Stomach smooth muscle (tissue), 2 donors: Measurements from ENCODE around the gene C9orf50.
"Not testable (repeated sequence)": the region's sequence is repeated elsewhere in the genome, so short reads cannot be mapped to it uniquely, and the experiment has no call there.

Experiments
- H3K27ac ChIP-seq: one replicate; pipeline ENCODE4 v1.7.0; 2013; ENCODE audit warnings: mild to moderate bottlenecking, low read length, inconsistent platforms
- H3K27me3 ChIP-seq, 2 donors: one replicate each; pipeline ENCODE4 v1.7.0; 2013; ENCODE audit warnings: low read length in 2 of 2; ENCODE audit not compliant: insufficient read depth in 2 of 2, control insufficient read depth in 1 of 2
- H3K36me3 ChIP-seq, 2 donors: one replicate each; pipeline ENCODE4 v1.7.0; 2013; ENCODE audit warnings: low read length in 2 of 2; ENCODE audit not compliant: control insufficient read depth in 2 of 2, insufficient read depth in 2 of 2
- H3K4me1 ChIP-seq: one replicate; pipeline ENCODE4 v1.7.0; 2013; ENCODE audit warnings: low read length; ENCODE audit not compliant: control insufficient read depth, insufficient read depth
- H3K4me3 ChIP-seq, 2 donors: one replicate each; pipeline ENCODE4 v1.7.0; 2013; ENCODE audit warnings: low read length in 2 of 2
- H3K9ac ChIP-seq, 2 donors: one replicate each; pipeline ENCODE4 v1.7.0; 2013; ENCODE audit warnings: low read length in 2 of 2, mild to moderate bottlenecking in 1 of 2
- H3K9me3 ChIP-seq, 2 donors: one replicate each; pipeline ENCODE4 v1.7.0; 2013; ENCODE audit warnings: low read length in 2 of 2; ENCODE audit not compliant: control insufficient read depth in 2 of 2
- donor health status: healthy.
- donor health status: Pancreatic carcinoma.

The C9orf50 gene, protein sequence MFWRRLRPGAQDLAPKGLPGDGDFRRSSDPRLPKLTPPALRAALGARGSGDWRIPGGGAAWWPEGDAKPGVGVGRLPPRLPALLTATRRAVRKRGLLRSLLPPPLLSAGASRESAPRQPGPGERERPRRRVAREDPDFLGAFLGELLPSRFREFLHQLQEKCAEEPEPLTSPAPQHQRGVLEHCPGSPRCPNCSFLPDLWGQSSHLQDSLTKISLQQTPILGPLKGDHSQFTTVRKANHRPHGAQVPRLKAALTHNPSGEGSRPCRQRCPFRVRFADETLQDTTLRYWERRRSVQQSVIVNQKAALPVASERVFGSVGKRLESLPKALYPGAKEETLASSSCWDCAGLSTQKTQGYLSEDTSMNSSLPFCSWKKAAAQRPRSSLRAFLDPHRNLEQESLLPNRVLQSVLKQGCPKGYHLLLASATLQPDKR

DNA sequence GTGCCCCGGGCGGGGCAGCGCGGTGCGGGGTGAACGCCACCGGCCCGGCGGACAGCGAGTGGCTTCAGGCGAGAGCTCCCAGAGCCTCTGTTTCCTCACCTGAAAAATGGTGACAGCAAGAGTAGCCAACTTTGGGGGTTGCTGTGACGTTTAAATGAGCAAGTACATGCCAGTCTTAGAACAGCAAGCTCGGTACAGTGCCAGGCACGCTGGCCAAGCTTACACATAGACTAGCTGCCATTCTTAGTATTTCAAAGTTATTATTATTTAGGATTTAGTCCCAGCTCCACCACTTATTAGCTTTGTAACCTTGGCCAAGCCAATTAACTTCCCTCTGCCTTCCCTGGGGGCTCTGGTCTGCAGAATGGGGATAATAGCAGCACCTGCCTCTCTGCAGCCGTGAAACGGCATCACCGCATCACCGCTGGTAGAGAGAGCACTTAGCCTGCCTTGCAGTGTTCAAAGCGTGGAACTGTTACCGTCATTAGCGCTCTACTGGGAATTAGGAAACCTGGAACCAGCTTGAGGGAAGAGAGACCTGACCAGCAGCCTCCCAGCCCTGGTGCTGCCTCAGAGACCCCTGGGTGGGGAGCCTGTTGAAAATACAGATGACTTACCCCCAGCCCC is at the start of gene C9orf50:
TSS of gene C9orf50 (minus strand) at position 433 of the 627 bp plus-strand sequence. CDS start 527 bp downstream, outside the sequence.
- Histone ChIP-seq H3K9ac (peak within 1 kb of the TSS; percentile 21 to 48), H3K27me3 (no peaks in the 10 kb centered on the region)

DNA sequence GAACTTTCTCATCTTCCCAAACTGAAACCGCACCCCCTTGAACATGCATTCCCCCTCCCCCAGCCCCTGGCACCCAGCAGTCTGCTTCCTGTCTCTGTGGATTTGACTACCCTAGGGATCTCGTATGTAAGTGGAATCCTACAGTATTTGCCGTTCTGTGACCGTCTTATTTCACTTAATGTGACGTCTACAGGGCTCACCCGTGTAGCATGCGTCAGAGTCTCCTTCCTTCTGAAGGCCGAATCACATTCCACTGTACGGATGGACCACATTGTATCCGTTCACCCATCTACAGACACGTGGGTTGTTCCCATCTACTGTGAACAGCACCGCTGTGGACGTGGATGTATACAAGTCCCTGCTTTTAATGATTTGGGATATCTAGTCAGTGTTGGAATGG is 49.0 kb upstream of the C9orf50 start:
- no peak overlapping the region for H3K27ac ChIP-seq
- no peaks in the 10 kb centered on the region for H3K9me3 ChIP-seq
- peaks cover 5% of the 10 kb centered on the region for H3K4me1 ChIP-seq
- H3K4me3 ChIP-seq: no peak overlapping the region
- H3K27me3 ChIP-seq: peaks cover 6 to 20% of the 10 kb centered on the region in 2 donors
- no peak overlapping the region for H3K9ac ChIP-seq
- no peaks in the 10 kb centered on the region for H3K36me3 ChIP-seq

More for the DNA sequence above, at the start of gene C9orf50:
- Histone ChIP-seq H3K27ac (no peak within 1 kb of the TSS), H3K4me1 (peaks cover 17% of the 10 kb centered on the region), H3K36me3 (no peaks in the 10 kb centered on the region), H3K4me3 (peak within 1 kb of the TSS; percentile 60 to 71), H3K9me3 (no peaks in the 10 kb centered on the region)

DNA sequence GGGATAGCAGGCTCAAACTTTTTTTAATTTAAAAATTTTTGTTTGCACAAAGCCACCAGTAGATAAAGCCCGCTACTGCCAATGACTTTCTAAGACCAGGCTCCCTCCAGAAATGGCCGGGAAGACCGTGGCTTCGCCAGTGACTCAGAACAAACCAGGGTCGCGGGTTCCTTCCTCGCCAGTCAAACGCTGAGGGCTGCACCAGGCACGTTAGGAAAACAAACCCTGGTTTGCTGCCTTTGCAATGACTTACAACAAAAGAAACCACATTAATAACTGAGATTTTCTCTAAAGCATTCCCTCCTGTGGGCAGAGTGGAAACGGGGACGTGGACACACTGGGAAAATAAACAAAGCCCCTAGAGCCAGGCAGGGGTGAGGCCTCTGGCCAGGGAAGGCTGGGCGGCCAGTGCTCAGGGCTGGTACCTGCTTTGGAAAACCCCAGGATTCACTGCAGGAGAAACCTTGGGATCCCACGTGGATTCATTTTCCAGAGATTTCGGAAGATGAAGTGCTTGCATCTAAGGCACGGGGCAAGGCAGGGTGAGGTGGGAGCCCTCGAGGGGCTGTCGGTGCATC is 48.3 kb upstream of the C9orf50 start:
- Histone ChIP-seq H3K27me3 (peaks cover 5 to 20% of the 10 kb centered on the region in 2 donors), H3K4me1 (peaks cover 5% of the 10 kb centered on the region), H3K36me3 (no peaks in the 10 kb centered on the region), H3K9ac (no peak overlapping the region), H3K9me3 (no peaks in the 10 kb centered on the region), H3K4me3 (no peak overlapping the region), H3K27ac (no peak overlapping the region)

DNA sequence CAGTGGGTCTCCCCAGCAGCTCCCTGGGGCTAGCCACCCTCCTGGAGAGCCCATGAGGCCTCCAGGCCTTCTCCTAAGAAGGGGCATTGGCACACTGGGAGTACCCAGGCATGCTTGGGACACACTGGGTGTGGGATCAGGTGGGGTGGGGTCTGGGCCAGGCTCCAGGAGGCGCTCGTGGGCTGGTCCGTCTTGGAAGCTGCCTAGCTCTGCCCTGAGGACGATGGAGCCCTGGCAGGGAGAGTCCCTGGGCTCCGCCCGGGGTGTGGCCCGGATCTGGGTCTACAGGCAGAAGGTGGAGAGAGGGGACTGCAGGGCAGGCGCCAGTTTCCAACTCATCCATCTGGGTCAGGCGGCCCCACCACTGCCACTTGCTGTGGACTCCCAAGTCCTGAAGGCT is 46.9 kb upstream of the C9orf50 start:
- no peaks in the 10 kb centered on the region for H3K36me3 ChIP-seq
- no peak overlapping the region for H3K9ac ChIP-seq
- H3K27ac ChIP-seq: no peak overlapping the region
- peaks cover 5% of the 10 kb centered on the region for H3K4me1 ChIP-seq
- H3K27me3 ChIP-seq: peaks cover 5 to 20% of the 10 kb centered on the region in 2 donors
- H3K9me3 ChIP-seq: no peaks in the 10 kb centered on the region
- H3K4me3 ChIP-seq: no peak overlapping the region

DNA sequence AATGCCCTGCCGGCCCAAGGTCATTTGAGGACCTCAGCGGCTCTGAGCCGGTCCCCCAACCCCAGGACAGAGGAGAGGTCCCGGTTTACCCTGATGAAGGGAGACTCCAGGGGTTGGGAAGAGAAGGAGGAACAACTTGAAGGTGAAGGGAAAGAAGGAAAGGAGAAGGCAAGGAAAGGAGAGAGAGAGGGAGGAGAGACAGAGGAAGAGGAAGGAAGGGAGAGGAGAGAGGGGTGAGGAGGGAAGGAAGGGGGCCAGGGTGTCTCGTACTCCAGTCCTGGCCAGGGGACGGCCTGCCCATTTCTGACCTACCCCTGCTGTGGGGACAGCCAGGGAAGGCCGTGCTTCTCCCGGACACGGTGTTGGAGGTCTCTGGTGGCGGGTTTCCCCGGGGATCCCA is 46.5 kb upstream of the C9orf50 start:
- peaks cover 5 to 20% of the 10 kb centered on the region in 2 donors for H3K27me3 ChIP-seq
- no peak overlapping the region for H3K27ac ChIP-seq
- H3K36me3 ChIP-seq: no peaks in the 10 kb centered on the region
- no peak overlapping the region for H3K9ac ChIP-seq
- H3K4me1 ChIP-seq: peaks cover 5% of the 10 kb centered on the region
- no peaks in the 10 kb centered on the region for H3K9me3 ChIP-seq
- no peak overlapping the region for H3K4me3 ChIP-seq

DNA sequence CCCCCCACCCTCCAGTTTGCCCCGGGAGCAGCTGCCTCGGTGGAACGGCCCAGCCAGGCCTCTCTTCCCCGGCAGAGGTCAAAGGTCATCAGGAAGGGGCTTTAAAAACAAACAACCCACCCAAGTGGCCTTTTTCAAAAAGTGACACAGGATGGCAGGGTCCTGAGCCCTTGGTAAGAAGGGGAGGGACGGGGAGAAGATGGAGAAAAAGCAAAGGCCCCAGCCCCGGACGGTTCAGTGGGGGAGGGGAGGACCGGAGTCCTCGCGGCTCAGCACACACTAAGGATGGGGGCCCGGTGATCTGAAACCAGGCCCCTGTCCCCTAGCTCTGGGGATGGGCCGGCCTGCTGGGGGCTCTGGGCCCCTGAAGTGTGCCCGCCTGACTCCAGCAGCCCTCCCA is 45.7 kb upstream of the C9orf50 start:
- H3K4me3 ChIP-seq: no peak overlapping the region
- H3K4me1 ChIP-seq: peaks cover 5% of the 10 kb centered on the region
- H3K27ac ChIP-seq: no peak overlapping the region
- H3K36me3 ChIP-seq: no peaks in the 10 kb centered on the region
- H3K9ac ChIP-seq: no peak overlapping the region
- no peaks in the 10 kb centered on the region for H3K9me3 ChIP-seq
- peaks cover 5 to 20% of the 10 kb centered on the region in 2 donors for H3K27me3 ChIP-seq

DNA sequence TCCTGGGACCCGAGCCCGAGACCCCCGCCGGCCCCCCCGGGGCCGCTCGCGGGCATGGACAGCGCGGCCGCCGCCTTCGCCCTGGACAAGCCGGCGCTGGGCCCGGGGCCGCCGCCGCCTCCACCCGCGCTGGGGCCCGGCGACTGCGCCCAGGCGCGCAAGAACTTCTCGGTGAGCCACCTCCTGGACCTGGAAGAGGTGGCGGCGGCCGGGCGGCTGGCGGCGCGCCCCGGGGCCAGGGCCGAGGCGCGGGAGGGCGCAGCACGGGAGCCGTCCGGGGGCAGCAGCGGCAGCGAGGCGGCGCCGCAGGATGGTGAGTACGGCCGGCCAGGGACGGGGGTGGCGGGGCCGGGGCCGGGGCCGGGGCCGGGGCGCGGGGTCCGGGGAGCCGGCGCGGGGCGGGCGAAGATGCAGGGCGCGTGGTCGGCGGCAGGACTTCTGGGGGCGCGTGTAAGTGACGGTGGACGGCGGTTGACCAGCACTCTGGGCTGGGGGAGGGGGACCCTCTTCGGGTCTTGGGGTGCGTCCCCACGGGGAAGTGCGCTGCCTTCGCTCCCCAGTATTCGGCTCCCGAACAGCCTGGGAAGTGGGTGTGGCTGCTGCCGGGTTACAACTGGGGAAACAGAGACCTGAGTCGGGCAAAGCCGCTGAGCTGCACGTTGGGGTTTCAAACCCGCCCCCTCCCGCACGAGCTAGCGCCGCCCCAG is 45.1 kb upstream of the C9orf50 start:
- H3K4me1 ChIP-seq: peaks cover 5% of the 10 kb centered on the region
- H3K4me3 ChIP-seq: peak overlapping the region in 1 of 2 donors; percentile 55
- no peaks in the 10 kb centered on the region for H3K9me3 ChIP-seq
- H3K9ac ChIP-seq: no peak overlapping the region
- H3K27ac ChIP-seq: no peak overlapping the region
- H3K27me3 ChIP-seq: peaks cover 5 to 20% of the 10 kb centered on the region in 2 donors
- H3K36me3 ChIP-seq: no peaks in the 10 kb centered on the region

DNA sequence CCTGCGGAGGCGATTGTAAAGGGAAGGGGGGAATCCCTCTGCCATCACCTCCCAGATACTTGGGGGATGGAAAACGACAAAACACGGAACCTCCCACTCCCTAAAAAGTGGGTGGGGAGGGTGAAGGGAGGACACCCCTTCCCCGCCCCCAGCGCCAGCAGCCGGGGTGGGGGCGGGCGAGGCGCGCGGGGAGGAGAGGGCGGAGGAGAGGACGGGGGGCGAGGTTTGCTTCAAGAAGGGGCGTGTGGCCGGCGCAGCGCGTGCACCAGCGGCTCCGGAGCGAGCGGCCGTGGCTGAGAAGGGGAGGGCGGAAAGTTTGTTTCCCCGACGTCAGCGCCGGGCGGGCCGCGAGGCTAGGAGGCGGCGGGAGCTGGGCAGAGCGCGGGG is 44.5 kb upstream of the C9orf50 start, which contains the start of gene PRRX2:
TSS of gene PRRX2 (plus strand) at position 259 of the 387 bp plus-strand sequence. CDS start 221 bp downstream, outside the sequence.
- peak within 1 kb of the TSS; percentile 46 to 55 for H3K4me3 ChIP-seq
- no peaks in the 10 kb centered on the region for H3K36me3 ChIP-seq
- no peak within 1 kb of the TSS for H3K27ac ChIP-seq
- peaks cover 5 to 20% of the 10 kb centered on the region in 2 donors for H3K27me3 ChIP-seq
- H3K9ac ChIP-seq: no peak within 1 kb of the TSS
- peaks cover 5% of the 10 kb centered on the region for H3K4me1 ChIP-seq
- H3K9me3 ChIP-seq: no peaks in the 10 kb centered on the region

DNA sequence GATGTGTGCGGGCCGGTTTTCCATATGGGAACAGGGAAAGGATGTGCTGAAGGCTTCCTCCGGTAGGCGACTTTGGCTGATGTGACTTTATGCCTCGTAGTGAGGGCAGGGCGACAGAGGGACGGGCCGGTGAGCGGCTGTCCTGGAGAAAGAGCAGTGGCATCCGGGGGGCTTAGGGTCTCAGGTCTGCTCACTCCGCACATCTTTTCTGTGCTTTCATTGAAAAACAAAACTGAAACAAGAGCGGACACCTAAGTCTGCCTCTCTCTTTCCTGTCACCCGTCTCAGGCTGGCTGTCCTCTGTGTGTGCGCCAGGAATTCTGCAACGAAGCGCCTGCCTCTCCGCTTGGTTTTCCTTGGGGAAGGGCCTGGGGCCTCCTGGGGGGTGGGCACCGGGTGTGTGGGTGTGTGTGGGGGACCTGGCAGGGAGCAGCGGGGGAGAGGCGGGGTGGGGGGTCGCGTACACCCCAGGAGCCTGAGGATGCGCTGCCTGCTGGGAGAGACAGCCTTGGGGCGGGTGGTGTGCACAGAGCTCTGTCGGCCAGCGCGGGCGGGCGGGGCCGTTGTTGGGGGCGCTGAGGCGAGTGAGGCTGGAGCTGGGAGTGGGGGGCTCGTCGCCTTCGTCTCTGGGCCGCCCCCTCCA is 44.0 kb upstream of the C9orf50 start:
- no peaks in the 10 kb centered on the region for H3K36me3 ChIP-seq
- H3K4me3 ChIP-seq: peak overlapping the region; percentile 46 to 55
- no peaks in the 10 kb centered on the region for H3K9me3 ChIP-seq
- no peak overlapping the region for H3K9ac ChIP-seq
- peaks cover 5% of the 10 kb centered on the region for H3K4me1 ChIP-seq
- H3K27me3 ChIP-seq: peaks cover 5 to 20% of the 10 kb centered on the region in 2 donors
- no peak overlapping the region for H3K27ac ChIP-seq

DNA sequence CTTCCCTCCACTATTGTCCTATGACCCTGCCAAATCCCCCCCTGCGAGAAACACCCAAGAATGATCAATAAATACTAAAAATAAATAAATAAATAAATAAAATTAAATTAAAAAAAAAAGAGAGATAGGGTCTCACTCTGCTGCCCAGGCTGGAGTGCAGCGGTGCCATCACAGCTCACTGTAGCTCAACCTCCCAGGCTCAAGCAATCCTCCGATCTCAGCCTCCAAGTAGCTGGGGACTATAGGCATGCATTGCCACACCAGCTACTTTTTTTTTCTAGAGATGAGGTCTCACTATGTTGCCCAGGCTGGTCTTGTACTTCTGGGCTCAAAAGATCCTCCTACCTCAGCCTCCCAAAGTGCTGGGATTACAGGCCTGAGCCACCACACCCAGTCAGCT is 41.3 kb upstream of the C9orf50 start:
- H3K36me3 ChIP-seq, H3K4me3 ChIP-seq, H3K27ac ChIP-seq, H3K9me3 ChIP-seq, H3K4me1 ChIP-seq, H3K9ac ChIP-seq: not testable (repeated sequence)
- peaks cover 3 to 14% of the 10 kb centered on the region in 2 donors for H3K27me3 ChIP-seq
